Natural killer cell treated with Interleukin-12 subunit alpha and Interleukin-12 subunit beta and Interleukin-15 and Interleukin-18, amount 100 ng/mL, for 72 hours (primary cell): ENCODE results near the gene MRGPRG. TPM values are rescaled to one million over a fixed set of nuclear protein-coding genes. Genes with fewer than 3 reads are reported as not detected.

Experiments used
- ATAC-seq, 2 donors: fragments of 150-1000 bp; cut with Tn5 transposase in 1 of 2; sonication (Bioruptor Pico), chemical (Tn5 transposase) in 1 of 2; 2 replicates each; pipeline ENCODE4 v1.10.0; 2021
- DNase-seq: peaks from one replicate; pipeline ENCODE4 v3.0.0; 2022; ENCODE audit warnings: low spot score
- H3K27ac Mint-ChIP-seq, 2 donors: 1 replicate in 1 of 2; 2 replicates in 1 of 2; pipeline ENCODE4 v1.8.0; 2022; ENCODE audit warnings: mixed read lengths in 2 of 2, mild to moderate bottlenecking in 1 of 2, moderate library complexity in 1 of 2
- H3K27me3 Mint-ChIP-seq, 2 donors: 1 replicate in 1 of 2; 2 replicates in 1 of 2; pipeline ENCODE4 v1.8.0; 2022; ENCODE audit warnings: mixed read lengths in 2 of 2
- H3K36me3 Mint-ChIP-seq: one replicate; pipeline ENCODE4 v1.8.0; 2022; ENCODE audit warnings: mixed read lengths
- H3K4me1 Mint-ChIP-seq, 2 donors: 1 replicate in 1 of 2; 2 replicates in 1 of 2; pipeline ENCODE4 v1.8.0; 2022; ENCODE audit warnings: low read depth in 2 of 2, mixed read lengths in 2 of 2, mild to moderate bottlenecking in 1 of 2
- H3K4me3 Mint-ChIP-seq: one replicate; pipeline ENCODE4 v1.8.0; 2022; ENCODE audit warnings: mixed read lengths
- H3K9me3 Mint-ChIP-seq: 2 replicates; pipeline ENCODE4 v1.8.0; 2022; ENCODE audit warnings: mixed read lengths
- total RNA-seq, 2 donors: library from RNA; stranded (reverse); gene quantifications; one replicate each; pipeline ENCODE4 v1.2.3, GENCODE V29; 2022

The MRGPRG gene
- total RNA-seq, 2 donors from 2014 or later = not detected

GRCh38 chr11:3230636-3231549, 12.3 kb upstream of the MRGPRG start:
- H3K4me3 Mint-ChIP-seq = no peak overlapping the region
- no peak overlapping the region for H3K27ac Mint-ChIP-seq
- no peaks in the 10 kb centered on the region for H3K36me3 Mint-ChIP-seq
- H3K4me1 Mint-ChIP-seq = no peaks in the 10 kb centered on the region
- ATAC-seq = no peak
- peaks cover 15 to 22% of the 10 kb centered on the region in 2 donors for H3K27me3 Mint-ChIP-seq
- no peak for DNase-seq
- no peaks in the 10 kb centered on the region for H3K9me3 Mint-ChIP-seq

GRCh38 chr11:3229673-3230630, 11.3 kb upstream of the MRGPRG start:
- H3K27ac Mint-ChIP-seq = no peak overlapping the region
- peaks cover 12 to 15% of the 10 kb centered on the region in 2 donors for H3K27me3 Mint-ChIP-seq
- ATAC-seq (no peak), DNase-seq (no peak)
- no peaks in the 10 kb centered on the region for H3K4me1 Mint-ChIP-seq
- H3K4me3 Mint-ChIP-seq = no peak overlapping the region
- no peaks in the 10 kb centered on the region for H3K9me3 Mint-ChIP-seq
- no peaks in the 10 kb centered on the region for H3K36me3 Mint-ChIP-seq

GRCh38 chr11:3228445-3228829, 9.8 kb upstream of the MRGPRG start:
- Mint-ChIP-seq H3K4me3 (no peak overlapping the region), H3K27me3 (peaks cover 1 to 3% of the 10 kb centered on the region in 2 donors), H3K4me1 (no peaks in the 10 kb centered on the region), H3K27ac (no peak overlapping the region), H3K36me3 (no peaks in the 10 kb centered on the region), H3K9me3 (no peaks in the 10 kb centered on the region)
- DNase-seq = no peak
- ATAC-seq = no peak

GRCh38 chr11:3227568-3228444, 9.2 kb upstream of the MRGPRG start:
- peaks cover 0 to under 1% of the 10 kb centered on the region in 2 donors for H3K4me1 Mint-ChIP-seq
- H3K27me3 Mint-ChIP-seq = peaks cover 0 to 3% of the 10 kb centered on the region in 2 donors
- no peak for DNase-seq
- no peak overlapping the region for H3K4me3 Mint-ChIP-seq
- H3K27ac Mint-ChIP-seq = no peak overlapping the region
- H3K36me3 Mint-ChIP-seq = no peaks in the 10 kb centered on the region
- no peaks in the 10 kb centered on the region for H3K9me3 Mint-ChIP-seq
- no peak for ATAC-seq

GRCh38 chr11:3226846-3227567, 8.4 kb upstream of the MRGPRG start:
- Mint-ChIP-seq H3K4me1 (peaks cover 0 to 3% of the 10 kb centered on the region in 2 donors), H3K36me3 (no peaks in the 10 kb centered on the region), H3K27me3 (peaks cover 0 to 7% of the 10 kb centered on the region in 2 donors), H3K4me3 (no peak overlapping the region), H3K9me3 (no peaks in the 10 kb centered on the region), H3K27ac (no peak overlapping the region)
- DNase-seq (no peak), ATAC-seq (no peak)

GRCh38 chr11:3225826-3226750, 7.5 kb upstream of the MRGPRG start:
- Mint-ChIP-seq H3K27me3 (peaks cover 0 to 7% of the 10 kb centered on the region in 2 donors), H3K27ac (no peak overlapping the region), H3K9me3 (no peaks in the 10 kb centered on the region), H3K36me3 (no peaks in the 10 kb centered on the region), H3K4me3 (no peak overlapping the region), H3K4me1 (peaks cover 0 to 3% of the 10 kb centered on the region in 2 donors)
- DNase-seq (no peak), ATAC-seq (no peak)

GRCh38 chr11:3225159-3225758, 6.6 kb upstream of the MRGPRG start:
- DNase-seq = no peak
- Mint-ChIP-seq H3K27ac (no peak overlapping the region), H3K27me3 (peaks cover 0 to 7% of the 10 kb centered on the region in 2 donors), H3K4me3 (no peak overlapping the region), H3K4me1 (peaks cover 0 to 3% of the 10 kb centered on the region in 2 donors), H3K36me3 (no peaks in the 10 kb centered on the region), H3K9me3 (no peaks in the 10 kb centered on the region)
- no peak for ATAC-seq

- Mint-ChIP-seq H3K27ac (no peak overlapping the region), H3K4me1 (peaks cover 0 to 3% of the 10 kb centered on the region in 2 donors), H3K9me3 (no peaks in the 10 kb centered on the region), H3K36me3 (no peaks in the 10 kb centered on the region), H3K4me3 (no peak overlapping the region), H3K27me3 (peaks cover 0 to 10% of the 10 kb centered on the region in 2 donors)
- DNase-seq (no peak), ATAC-seq (no peak)
Measured at GRCh38 chr11:3224401-3225057, 5.9 kb upstream of the MRGPRG start.

- Mint-ChIP-seq H3K9me3 (no peaks in the 10 kb centered on the region), H3K27me3 (peaks cover 0 to 11% of the 10 kb centered on the region in 2 donors), H3K4me1 (peaks cover 0 to 3% of the 10 kb centered on the region in 2 donors), H3K27ac (no peak overlapping the region), H3K4me3 (no peak overlapping the region), H3K36me3 (no peaks in the 10 kb centered on the region)
- DNase-seq (no peak), ATAC-seq (no peak)
Measured at GRCh38 chr11:3223932-3224381, 5.3 kb upstream of the MRGPRG start.

GRCh38 chr11:3222941-3223915, 4.6 kb upstream of the MRGPRG start:
- Mint-ChIP-seq H3K9me3 (no peaks in the 10 kb centered on the region), H3K27ac (no peak overlapping the region), H3K27me3 (peaks cover 0 to 9% of the 10 kb centered on the region in 2 donors), H3K36me3 (no peaks in the 10 kb centered on the region), H3K4me1 (peaks cover 0 to 3% of the 10 kb centered on the region in 2 donors), H3K4me3 (no peak overlapping the region)
- no peak for DNase-seq
- ATAC-seq = no peak
